Astrocyte of the spinal cord (primary cell): ENCODE data around the gene ERBB4.

Source experiments
- DNase-seq: peaks from one replicate; pipeline ENCODE4 v3.0.0; 2011; ENCODE audit warnings: low read depth, low spot score
- H3K4me3 ChIP-seq: 2 replicates; pipeline ENCODE4 v1.5.1; 2011; ENCODE audit warnings: low read depth, mild to moderate bottlenecking, low read length, moderate library complexity
- CTCF ChIP-seq: IDR thresholded peaks from 2 replicates; pipeline ENCODE4 v1.5.1; 2012; ENCODE audit warnings: low read depth, mild to moderate bottlenecking, low read length, inconsistent platforms
- in situ Hi-C: cut with HindIII; loops from 2 replicates; pipeline ENCODE4 v1.10.0; 2017; ENCODE audit warnings: low sequenced_read_pairs

ERBB4 gene

GRCh38 chr2:211955648-211956047 is 583.0 kb downstream of the ERBB4 start:
- no peak overlapping the region for H3K4me3 ChIP-seq
- in situ Hi-C loops = no loop called here
- no peak for TF ChIP-seq CTCF

GRCh38 chr2:211948932-211949331 is 589.7 kb downstream of the ERBB4 start:
- no peak for TF ChIP-seq CTCF
- no peak overlapping the region for H3K4me3 ChIP-seq
- in situ Hi-C loops = no loop called here
- DNase-seq = no peak

More at GRCh38 chr2:211955648-211956047, 583.0 kb downstream of the ERBB4 start:
- no peak for DNase-seq

GRCh38 chr2:211946960-211947359 is 591.6 kb downstream of the ERBB4 start:
- in situ Hi-C loops = no loop called here
- no peak for TF ChIP-seq CTCF
- no peak overlapping the region for H3K4me3 ChIP-seq
- no peak for DNase-seq

- no peak for DNase-seq
- TF ChIP-seq CTCF = no peak
- in situ Hi-C loops = no loop called here
- no peak overlapping the region for H3K4me3 ChIP-seq
Observed at GRCh38 chr2:211944572-211944971, 594.0 kb downstream of the ERBB4 start.

GRCh38 chr2:211942153-211942552 is 596.4 kb downstream of the ERBB4 start:
- H3K4me3 ChIP-seq = no peak overlapping the region
- TF ChIP-seq CTCF = no peak
- in situ Hi-C loops = no loop called here

GRCh38 chr2:211941216-211941747 is 597.3 kb downstream of the ERBB4 start:
- TF ChIP-seq CTCF = no peak
- H3K4me3 ChIP-seq = no peak overlapping the region
- in situ Hi-C loops = no loop called here
- DNase-seq = no peak

More at GRCh38 chr2:211942153-211942552, 596.4 kb downstream of the ERBB4 start:
- DNase-seq = no peak

GRCh38 chr2:211939177-211939576 is 599.4 kb downstream of the ERBB4 start:
- in situ Hi-C loops = no loop called here
- DNase-seq = no peak
- TF ChIP-seq CTCF = no peak
- no peak overlapping the region for H3K4me3 ChIP-seq
